Esophagus squamous epithelium (tissue), 5 donors: Measurements from ENCODE around the gene FAM227B. TPM values are rescaled to one million over a fixed set of nuclear protein-coding genes. Genes with fewer than 3 reads are reported as not detected.

Experiments used
- DNase-seq: peaks from one replicate; lab custom pipeline; 2025; lab: John Stamatoyannopoulos, UW
- H3K27ac ChIP-seq, 4 donors: fragments of 200-600 bp; sonication (generic); one replicate each; pipeline ENCODE4 v1.5.1; 2016 to 2019; ENCODE audit warnings: mild to moderate bottlenecking in 1 of 4
- H3K27me3 ChIP-seq, 4 donors: fragments of 200-600 bp; sonication (generic); 1 replicate in 3 of 4; 2 replicates in 1 of 4; pipeline versions ENCODE4 v1.5.1 to v1.6.0; 2017 to 2021; ENCODE audit warnings: antibody characterized with exemption in 1 of 4
- H3K36me3 ChIP-seq, 3 donors: fragments of 200-600 bp; sonication (generic); one replicate each; pipeline ENCODE4 v1.5.1; 2016 to 2019
- H3K4me1 ChIP-seq, 3 donors: fragments of 200-600 bp; sonication (generic); one replicate each; pipeline ENCODE4 v1.5.1; 2017 to 2019
- H3K4me3 ChIP-seq, 4 donors: fragments of 200-600 bp; sonication (generic); 1 replicate in 3 of 4; 2 replicates in 1 of 4; pipeline ENCODE4 v1.5.1; 2016 to 2019; ENCODE audit warnings: mild to moderate bottlenecking in 2 of 4, moderate library complexity in 1 of 4
- H3K9me3 ChIP-seq, 3 donors: fragments of 200-600 bp; sonication (generic); one replicate each; pipeline ENCODE4 v1.5.1; 2016 to 2019
- CTCF ChIP-seq, 6 experiments: fragments of 450-650 bp in 4 of 6; fragments of 200-600 bp in 2 of 6; sonication (generic) in 2 of 6; IDR thresholded peaks; one replicate each; pipeline ENCODE4 v1.5.1; 2016 to 2019; ENCODE audit warnings: antibody characterized with exemption in 6 of 6, mild to moderate bottlenecking in 4 of 6, moderate library complexity in 4 of 6
- POLR2A ChIP-seq, 4 donors: fragments of 450-650 bp; IDR thresholded peaks; one replicate each; pipeline ENCODE4 v1.6.1; 2017; ENCODE audit warnings: antibody characterized with exemption in 4 of 4, mild to moderate bottlenecking in 4 of 4, moderate library complexity in 3 of 4
- WGBS, 2 donors: methylation state at CpG; one replicate each; pipeline ENCODE4 v1.1.5; 2018; 5-methylcytosine and 5-hydroxymethylcytosine counted together
- intact Hi-C: fragments of 100-400 bp; cut with DNase I; formaldehyde crosslinking; loops from one replicate; pipeline ENCODE4 v1.15.0; 2022
- total RNA-seq, 4 donors: library from RNA; depleted of rRNA; stranded (reverse); fragments of >200 nt; gene quantifications; one replicate each; pipeline ENCODE4 v1.1.0, GENCODE V29; 2016
- donor health status: DM: yes; HTN: yes; CAD: no.

FAM227B gene
- total RNA-seq, 4 donors from 2014 or later: 0.80 to 4.4 (median 1.6) TPM

DNA sequence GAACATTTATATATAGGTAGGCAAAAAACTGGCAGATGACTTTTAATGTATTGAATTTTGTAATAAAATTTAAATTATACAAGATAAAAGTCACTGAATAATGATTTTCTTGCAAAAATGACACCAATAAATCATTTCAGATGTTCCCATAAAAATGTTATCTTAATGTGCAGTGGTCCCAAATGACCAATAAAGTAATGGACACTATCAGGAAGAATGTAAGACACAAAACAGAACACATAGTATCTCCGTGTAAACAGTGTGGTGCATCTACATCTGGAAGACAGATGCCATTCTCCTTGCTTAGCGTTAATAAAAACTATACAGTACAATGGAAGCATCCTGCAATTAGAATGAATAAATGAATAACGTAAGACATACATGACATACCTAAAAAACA is 156.1 kb downstream of the FAM227B start:
- H3K9me3 ChIP-seq: no peaks in the 10 kb centered on the region
- H3K4me1 ChIP-seq: peaks cover 0 to 28% (median 0%) of the 10 kb centered on the region in 3 donors
- DNase-seq: no peak
- no peaks in the 10 kb centered on the region for H3K27me3 ChIP-seq
- no peak overlapping the region for H3K4me3 ChIP-seq
- intact Hi-C loops: no loop called here
- WGBS, 2 donors: 83 to 94% methylated on average over 3 of the region's 3 CpGs
- TF ChIP-seq POLR2A (IDR thresholded peaks at IDR 0.05) (no peak), CTCF (IDR thresholded peaks at IDR 0.05) (no peak)
- no peak overlapping the region for H3K27ac ChIP-seq
- H3K36me3 ChIP-seq: no peaks in the 10 kb centered on the region

DNA sequence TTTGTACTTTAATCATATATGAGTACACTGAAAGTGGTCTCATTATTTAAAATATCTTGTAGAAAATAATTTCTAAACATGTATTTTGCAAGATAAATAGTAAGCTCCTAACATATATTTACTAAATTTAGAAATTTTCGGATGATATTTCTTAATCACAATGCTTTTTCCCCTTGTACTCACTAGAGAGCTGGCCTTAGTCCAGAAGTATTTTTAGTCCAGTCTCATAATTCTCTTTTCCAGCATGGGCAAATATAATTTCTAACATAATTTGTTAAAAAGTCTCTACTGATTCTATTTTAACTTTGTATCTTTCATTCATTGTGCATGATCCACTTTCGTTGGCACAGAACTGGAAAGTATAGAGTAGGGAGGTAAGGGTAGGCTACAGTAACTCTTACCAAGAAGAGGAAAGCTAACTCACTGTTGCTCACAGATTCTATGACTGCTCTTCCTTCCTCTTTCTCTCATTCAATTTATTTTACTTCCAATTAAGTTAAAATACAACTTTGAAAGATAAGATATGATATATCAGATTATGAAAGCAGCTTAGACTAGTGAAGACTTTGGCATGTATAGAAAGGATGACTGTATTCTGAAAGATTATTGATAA is 158.3 kb downstream of the FAM227B start:
- Histone ChIP-seq H3K4me3 (no peak overlapping the region), H3K9me3 (no peaks in the 10 kb centered on the region), H3K27ac (peak overlapping the region in 1 of 4 donors; percentile 47), H3K4me1 (peaks cover 0 to 32% (median 0%) of the 10 kb centered on the region in 3 donors), H3K27me3 (no peaks in the 10 kb centered on the region), H3K36me3 (no peaks in the 10 kb centered on the region)
- DNase-seq: no peak
- intact Hi-C loops: no loop called here
- 37 to 43% methylated on average over 2 of the region's 2 CpGs for WGBS, 2 donors
- TF ChIP-seq CTCF (IDR thresholded peaks at IDR 0.05): no peak

DNA sequence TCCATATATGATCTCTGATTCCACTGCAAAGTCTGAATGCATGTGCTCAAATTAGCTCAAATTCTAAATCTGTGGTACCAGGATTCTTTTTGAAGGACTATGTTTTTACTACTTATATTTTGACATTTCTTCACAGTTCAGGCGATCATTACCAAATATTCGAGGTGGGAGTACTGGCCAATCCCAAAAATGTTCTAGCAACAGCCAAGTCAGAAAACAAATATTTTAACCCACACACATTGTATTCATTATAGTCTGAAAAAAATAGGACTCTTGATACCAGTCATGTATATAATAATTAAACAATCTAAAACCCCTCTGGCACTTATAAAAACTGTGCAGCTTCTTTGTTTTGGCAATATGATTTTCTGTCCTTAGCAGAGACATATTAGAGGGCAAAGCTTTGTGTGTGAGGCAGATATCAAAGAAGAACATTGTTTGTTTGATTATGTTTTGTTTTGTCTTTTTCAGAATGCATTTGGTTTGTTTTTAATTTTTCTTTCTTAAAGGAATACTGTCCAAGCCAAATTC is 160.1 kb downstream of the FAM227B start:
- intact Hi-C loops: no loop called here
- WGBS, 2 donors: 28 to 51% methylated on average over 2 of the region's 2 CpGs
- peak overlapping the region in 2 of 4 donors; percentile 28 to 31 for H3K27ac ChIP-seq

DNA sequence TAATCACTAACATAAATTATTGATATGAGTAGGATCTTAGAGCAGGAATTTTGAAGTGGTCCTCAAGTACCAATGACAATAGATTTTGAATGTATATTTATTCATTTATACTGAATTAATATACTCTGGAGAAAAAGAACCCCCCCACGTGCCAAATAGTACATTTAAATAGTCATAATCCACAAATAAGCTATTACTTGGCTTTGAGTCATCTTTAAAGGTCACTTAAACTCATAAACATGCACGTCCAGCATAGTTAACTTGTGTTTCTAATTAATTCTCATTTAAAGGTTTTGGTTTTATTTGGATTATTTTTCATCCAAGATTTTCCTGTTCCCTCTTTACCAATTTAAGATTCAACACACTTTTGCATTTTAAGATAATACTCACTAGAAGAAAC is 162.5 kb downstream of the FAM227B start:
- TF ChIP-seq CTCF (IDR thresholded peaks at IDR 0.05): no peak
- no peak for TF ChIP-seq POLR2A (IDR thresholded peaks at IDR 0.05)
- Histone ChIP-seq H3K27ac (peak overlapping the region in 3 of 4 donors; percentile 6 to 61 (median 16)), H3K27me3 (no peaks in the 10 kb centered on the region), H3K36me3 (no peaks in the 10 kb centered on the region), H3K4me3 (no peak overlapping the region), H3K4me1 (peaks cover 0 to 30% (median 0%) of the 10 kb centered on the region in 3 donors), H3K9me3 (no peaks in the 10 kb centered on the region)
- 26 to 27% methylated on average over 2 of the region's 2 CpGs for WGBS, 2 donors
- DNase-seq: no peak
- intact Hi-C loops: no loop called here

More for the DNA sequence above, 160.1 kb downstream of the FAM227B start:
- TF ChIP-seq POLR2A (IDR thresholded peaks at IDR 0.05): no peak
- no peaks in the 10 kb centered on the region for H3K27me3 ChIP-seq
- H3K9me3 ChIP-seq: no peaks in the 10 kb centered on the region
- no peak overlapping the region for H3K4me3 ChIP-seq
- peaks cover 0 to 32% (median 0%) of the 10 kb centered on the region in 3 donors for H3K4me1 ChIP-seq
- H3K36me3 ChIP-seq: no peaks in the 10 kb centered on the region
- DNase-seq: no peak

DNA sequence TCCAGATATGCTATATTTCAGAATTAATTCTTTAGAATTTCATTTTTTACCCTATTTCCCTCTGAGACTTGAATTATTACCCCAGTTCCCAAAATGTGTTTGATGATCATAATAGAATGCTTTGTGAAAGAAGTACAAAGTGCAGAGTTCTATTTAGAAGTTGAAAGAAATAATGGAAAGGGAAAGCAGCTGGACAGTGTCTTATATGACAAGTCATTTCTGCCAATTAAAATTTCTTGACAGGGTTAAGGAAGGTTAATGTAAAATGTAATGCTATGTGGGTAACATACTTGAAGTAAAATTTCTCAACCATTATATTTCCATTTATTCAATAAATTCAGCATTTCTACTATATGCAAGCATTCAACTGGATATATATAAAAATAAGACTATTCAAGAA is 164.5 kb downstream of the FAM227B start:
- TF ChIP-seq POLR2A (IDR thresholded peaks at IDR 0.05): no peak
- TF ChIP-seq CTCF (IDR thresholded peaks at IDR 0.05): no peak
- peaks cover 0 to 15% (median 0%) of the 10 kb centered on the region in 3 donors for H3K4me1 ChIP-seq
- no peak overlapping the region for H3K4me3 ChIP-seq
- no peaks in the 10 kb centered on the region for H3K9me3 ChIP-seq
- H3K27ac ChIP-seq: no peak overlapping the region
- intact Hi-C loops: no loop called here
- no peaks in the 10 kb centered on the region for H3K27me3 ChIP-seq
- no peak for DNase-seq
- no peaks in the 10 kb centered on the region for H3K36me3 ChIP-seq
